ENCODE results near the gene NPIPB2. TPM values are rescaled to one million over a fixed set of nuclear protein-coding genes. Genes with fewer than 3 reads are reported as not detected.

The NPIPB2 gene
- total and polyA plus RNA-seq, 2 of the 8 experiments (the other 6 are each of a cell fraction or from before 2014, with no cell fraction given) = 7.5 to 8.3 TPM

- H4K5ac ChIP-seq (ENCODE audit: insufficient read length, low read depth, low read length) = no peak overlapping the region
- no peak overlapping the region for H3K18ac ChIP-seq (ENCODE audit: extremely low read depth, low read length)
- H3K79me2 ChIP-seq (ENCODE audit: control insufficient read depth in 1 of 2, insufficient read depth in 2 of 2, low read length in 2 of 2) = no peaks in the 10 kb centered on the region
- CTCF ChIA-PET (ENCODE audit: partially characterized antibody) = interaction anchor here (1.0 to 2.8 kb wide), 4 partner anchors 18 to 90 kb away, joined by 3 to 12 read pairs (median 6); no protein-coding TSS in a partner anchor
- H3K14ac ChIP-seq (ENCODE audit: insufficient read length) = no peak overlapping the region
- H3K4me3 ChIP-seq (ENCODE audit: extremely low read depth in 1 of 4, insufficient read depth in 2 of 4, low read depth in 3 of 4, low read length in 4 of 4) = peak overlapping the region; percentile 77 to 96 (median 88); a peak in 7 of 8 replicates
- no peak overlapping the region for H3K4ac ChIP-seq (replicated peaks; ENCODE audit: insufficient read length, low read depth, low read length)
- no peak overlapping the region for H2BK120ac ChIP-seq (replicated peaks; ENCODE audit: low read depth, low read length)
- H4K91ac ChIP-seq (replicated peaks; ENCODE audit: insufficient read length, low read length) = no peak overlapping the region
- FAIRE-seq = no peak
- peak overlapping the region; percentile 61; the same call in 1 of the 2 replicates for H2AFZ ChIP-seq (ENCODE audit: low read length)
- POLR2A ChIA-PET (ENCODE audit: partially characterized antibody) = interaction anchor here (0.8 to 1.3 kb wide), 5 partner anchors 15 to 127 kb away, joined by 3 to 4 read pairs (median 3); partner anchors contain the start of gene RSL1D1
- TF ChIP-seq CEBPB (IDR thresholded peaks at IDR 0.05; ENCODE audit: low read depth, low read length) (no peak), SAP30 (IDR thresholded peaks at IDR 0.05; ENCODE audit: insufficient read depth, insufficient replicate concordance, low read length) (no peak), KDM5A (IDR thresholded peaks at IDR 0.05; ENCODE audit: low read length) (no peak), CREB1 (IDR thresholded peaks at IDR 0.05) (no peak), BACH1 (IDR thresholded peaks at IDR 0.05; ENCODE audit: low read length) (no peak), CBX5 (IDR thresholded peaks at IDR 0.05; ENCODE audit: low read depth, low read length) (no peak), TAF1 (IDR thresholded peaks at IDR 0.05; ENCODE audit: low read depth, low read length) (no peak), CBX8 (IDR thresholded peaks at IDR 0.05; ENCODE audit: borderline replicate concordance, low read depth, low read length) (no peak), SP2 (IDR thresholded peaks at IDR 0.05; ENCODE audit: low read length) (no peak), TEAD4 (IDR thresholded peaks at IDR 0.05; ENCODE audit: low read depth, low read length) (no peak), CHD1 (IDR thresholded peaks at IDR 0.05; ENCODE audit: low read depth, low read length) (no peak), NANOG (IDR thresholded peaks at IDR 0.05; ENCODE audit: insufficient read depth, low read depth, low read length, poor library complexity, severe bottlenecking) (no peak), E2F6 (IDR thresholded peaks at IDR 0.05) (no peak)
- H3K56ac ChIP-seq (replicated peaks; ENCODE audit: insufficient read length, low read depth, low read length) = no peak overlapping the region
- WGBS, 2 experiments (ENCODE audit: extremely low coverage in 1 of 2, insufficient coverage in 1 of 2, insufficient read length in 1 of 2, insufficient replicate concordance in 2 of 2, low coverage in 1 of 2, low lambda C conversion rate in 2 of 2, missing lambda C conversion rate in 1 of 2) = 63% methylated on average over 12 of the region's 12 CpGs; no CpG with 5 or more reads in 1 of the 2 experiments
- peaks cover 0 to 6% (median 2%) of the 10 kb centered on the region in 4 experiments; a peak in 3 of 7 replicates for H3K4me1 ChIP-seq (replicated peaks in 1 of 4; ENCODE audit: control insufficient read depth in 3 of 4, insufficient read depth in 4 of 4, low read length in 3 of 4)
- no peak overlapping the region for H2BK15ac ChIP-seq (ENCODE audit: low read length)
- 0 out of 2 replicates have a peak overlapping the region, but pooled peaks have one; percentile 39 for H2AK5ac ChIP-seq (ENCODE audit: low read depth, low read length)
- no peak for DNase-seq (ENCODE audit: low read depth in 1 of 2, low spot score in 2 of 2)
- no peaks in the 10 kb centered on the region; the same call in 1 of the 2 replicates for H3K79me1 ChIP-seq (ENCODE audit: low read depth, low read length)
- H3K4me2 ChIP-seq (ENCODE audit: insufficient read depth in 1 of 2, low read depth in 2 of 2, low read length in 2 of 2) = peak overlapping the region; percentile 76 to 97
- no peaks in the 10 kb centered on the region for H3K27me3 ChIP-seq (replicated peaks in 1 of 4; ENCODE audit: control insufficient read depth in 3 of 4, extremely low read depth in 1 of 4, insufficient read depth in 3 of 4, low read length in 3 of 4)
- 0 out of 2 replicates have a peak overlapping the region, but pooled peaks have one; percentile 17 for H2BK12ac ChIP-seq (ENCODE audit: low read depth, low read length)
- peaks cover 11% of the 10 kb centered on the region for H3K23me2 ChIP-seq (ENCODE audit: low read depth, low read length)
- H4K8ac ChIP-seq (ENCODE audit: extremely low read depth, insufficient read depth, low read length) = no peak overlapping the region
- H3K9me3 ChIP-seq (ENCODE audit: insufficient read depth in 2 of 2, low read depth in 1 of 2, low read length in 1 of 2) = no peaks in the 10 kb centered on the region
- no peaks in the 10 kb centered on the region for H4K20me1 ChIP-seq (replicated peaks in 1 of 2; ENCODE audit: control insufficient read depth in 1 of 2, insufficient read depth in 2 of 2, low read length in 2 of 2)
- H3K23ac ChIP-seq (ENCODE audit: insufficient read length) = no peak overlapping the region
- H3K9ac ChIP-seq (replicated peaks in 1 of 4; ENCODE audit: extremely low read depth in 1 of 4, low read depth in 3 of 4, low read length in 3 of 4) = peak overlapping the region in 1 of 4 experiments; percentile 30; a peak in 1 of 7 replicates
- H2BK20ac ChIP-seq (ENCODE audit: low read length) = no peak overlapping the region
- no peak overlapping the region for H2BK5ac ChIP-seq (ENCODE audit: low read depth, low read length)
- no peak overlapping the region for H3K27ac ChIP-seq (ENCODE audit: low read depth, low read length)
- H3K36me3 ChIP-seq (ENCODE audit: control insufficient read depth in 2 of 4, insufficient read depth in 4 of 4, low read length in 3 of 4) = no peaks in the 10 kb centered on the region
Observed at GRCh38 chr16:11977376-11978041, 35.7 kb upstream of the NPIPB2 start.

Measured in H1 (cell line).